Measurements from ENCODE around the gene AMN1.
"Not testable (repeated sequence)": the region's sequence is repeated elsewhere in the genome, so short reads cannot be mapped to it uniquely, and the experiment has no call there.

The AMN1 gene

DNA sequence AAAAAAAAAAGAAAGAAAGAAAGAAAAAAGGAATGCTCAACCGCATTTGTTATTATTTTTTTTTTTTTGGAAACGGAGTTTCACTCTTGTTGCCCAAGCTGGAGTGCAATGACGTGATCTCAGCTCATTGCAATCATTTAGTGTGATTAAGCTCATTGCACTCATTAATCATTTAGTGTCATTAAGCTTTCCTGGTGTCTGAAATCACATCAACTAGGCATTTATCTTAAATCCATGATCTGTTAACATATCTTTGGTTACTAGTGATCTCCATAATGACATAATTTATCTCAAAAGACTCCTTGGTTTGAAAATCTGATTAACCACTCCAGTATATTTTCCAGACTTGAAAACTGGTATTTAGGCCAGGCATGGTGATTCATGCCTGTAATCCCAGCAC, 43.0 kb downstream of the AMN1 start:
- Histone ChIP-seq H3K27me3 (no peaks in the 10 kb centered on the region), H3K27ac (peak overlapping the region in 10 of 11 experiments; percentile 61 to 81 (median 75); a peak in 16 of 22 replicates), H3K36me3 (peaks cover 34 to 60% (median 49%) of the 10 kb centered on the region in 11 experiments), H3K4me1 (peaks cover 17 to 26% (median 21%) of the 10 kb centered on the region in 10 experiments), H3K4me3 (0 out of 20 replicates have a peak overlapping the region, but pooled peaks of 1 of the 10 experiments have one; percentile 6), H3K9ac (no peak overlapping the region; a peak in 1 of 22 replicates), H3K4me2 (peak overlapping the region; percentile 41 to 81 (median 68); a peak in 15 of 22 replicates), H4K20me1 (no peaks in the 10 kb centered on the region), H3K9me3 (replicated peaks in 1 of 11) (peaks cover 39 to 80% (median 63%) of the 10 kb centered on the region in 11 experiments)
- no peak for TF ChIP-seq Cebpa-rat (IDR thresholded peaks at IDR 0.05)

DNA sequence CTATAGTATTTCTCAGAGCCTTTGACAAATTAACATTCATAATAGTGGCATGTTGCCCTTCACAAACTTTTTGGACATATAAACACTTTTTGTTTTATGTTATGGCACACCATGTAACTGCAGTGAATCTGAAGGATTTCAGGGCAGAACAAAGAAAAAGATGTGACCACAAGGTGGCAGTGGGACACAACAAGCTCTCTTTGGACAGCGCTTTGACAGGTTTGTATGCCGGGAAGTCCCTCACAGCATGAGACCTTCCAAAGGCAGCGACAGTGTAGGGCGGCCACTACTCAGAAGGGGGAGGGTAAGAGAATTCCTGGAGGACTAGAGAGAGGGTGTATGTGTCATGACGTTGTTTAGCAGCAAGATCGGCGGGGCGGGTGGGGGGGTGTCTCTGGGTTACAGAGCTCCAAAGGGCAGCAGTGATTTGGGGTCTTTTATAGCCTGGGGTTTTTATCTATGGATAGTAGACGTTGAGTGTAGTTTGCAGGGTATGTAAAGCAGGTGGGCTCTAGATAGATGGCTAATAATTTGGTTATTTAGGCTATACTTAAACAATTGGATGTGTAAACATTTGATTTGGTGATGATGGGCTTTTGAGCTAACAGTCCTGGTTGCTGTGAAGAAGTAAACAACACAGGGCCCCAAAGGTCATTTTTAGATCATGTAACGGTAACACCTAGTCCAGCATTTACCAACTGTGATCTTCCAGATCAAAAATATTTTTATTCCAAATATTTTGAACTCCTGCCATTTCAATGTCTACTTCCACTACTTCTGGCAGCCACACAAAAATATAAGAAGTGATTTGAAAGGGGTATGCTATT, 46.5 kb downstream of the AMN1 start:
- Histone ChIP-seq H3K9me3 (replicated peaks in 1 of 11) (peaks cover 39 to 48% (median 41%) of the 10 kb centered on the region in 11 experiments), H3K4me3 (peak overlapping the region in 1 of 10 experiments; percentile 12; a peak in 1 of 20 replicates), H3K4me2 (no peak overlapping the region), H3K36me3 (peaks cover 28 to 41% (median 33%) of the 10 kb centered on the region in 11 experiments), H3K27me3 (no peaks in the 10 kb centered on the region), H3K4me1 (peaks cover 14 to 20% (median 15%) of the 10 kb centered on the region in 10 experiments), H3K9ac (no peak overlapping the region), H3K27ac (peak overlapping the region in 6 of 11 experiments; percentile 5 to 52 (median 32); a peak in 8 of 22 replicates), H4K20me1 (no peaks in the 10 kb centered on the region)
- TF ChIP-seq Cebpa-rat (IDR thresholded peaks at IDR 0.05), result no peak

GRCh38 chr12:31672521-31672920, 56.3 kb downstream of the AMN1 start:
- Histone ChIP-seq H3K27me3 (no peaks in the 10 kb centered on the region), H3K9ac (no peak overlapping the region), H3K36me3 (peaks cover 11 to 38% (median 28%) of the 10 kb centered on the region in 11 experiments; a peak in 14 of 22 replicates), H3K4me3 (no peak overlapping the region), H4K20me1 (no peaks in the 10 kb centered on the region), H3K4me1 (no peaks in the 10 kb centered on the region), H3K4me2 (no peak overlapping the region), H3K27ac (no peak overlapping the region), H3K9me3 (replicated peaks in 1 of 11) (peaks cover 21 to 41% (median 28%) of the 10 kb centered on the region in 11 experiments)
- TF ChIP-seq Cebpa-rat (IDR thresholded peaks at IDR 0.05), result no peak

GRCh38 chr12:31669582-31669981, 59.2 kb downstream of the AMN1 start:
- H3K4me3 ChIP-seq, H3K9ac ChIP-seq, H3K27ac ChIP-seq, H3K4me1 ChIP-seq, H3K4me2 ChIP-seq, H4K20me1 ChIP-seq, H3K27me3 ChIP-seq: not testable (repeated sequence)
- Histone ChIP-seq H3K36me3 (peaks cover 11 to 35% (median 23%) of the 10 kb centered on the region in 11 experiments; a peak in 14 of 22 replicates), H3K9me3 (replicated peaks in 1 of 11) (peaks cover 43 to 59% (median 55%) of the 10 kb centered on the region in 11 experiments)

DNA sequence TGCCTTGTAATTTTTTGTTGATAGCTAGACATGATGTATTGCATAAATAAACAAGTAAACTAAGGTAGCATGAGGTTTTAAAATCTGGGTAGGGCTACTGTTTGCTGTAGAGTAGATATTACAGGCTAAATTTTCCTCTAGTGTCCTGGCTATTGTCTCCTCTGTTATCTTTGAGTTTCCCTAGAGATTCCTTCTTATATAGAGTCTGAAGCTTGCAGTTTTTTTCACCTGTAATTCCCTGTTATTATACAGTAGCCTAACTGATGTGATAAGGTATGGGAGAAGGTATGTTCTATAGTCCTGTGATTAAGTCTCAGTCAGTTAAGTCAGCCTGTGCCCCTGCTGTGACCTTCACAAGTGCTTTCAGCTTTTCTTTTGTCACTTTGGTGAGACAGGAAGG, 59.8 kb downstream of the AMN1 start:
- Histone ChIP-seq H4K20me1 (no peaks in the 10 kb centered on the region), H3K27ac (no peak overlapping the region), H3K36me3 (peaks cover 11 to 34% (median 19%) of the 10 kb centered on the region in 11 experiments; a peak in 14 of 22 replicates), H3K27me3 (no peaks in the 10 kb centered on the region), H3K4me2 (no peak overlapping the region), H3K9me3 (replicated peaks in 1 of 11) (peaks cover 43 to 59% (median 55%) of the 10 kb centered on the region in 11 experiments), H3K4me3 (no peak overlapping the region), H3K9ac (no peak overlapping the region), H3K4me1 (no peaks in the 10 kb centered on the region)
- TF ChIP-seq Cebpa-rat (IDR thresholded peaks at IDR 0.05), result no peak

GRCh38 chr12:31664038-31664437, 64.8 kb downstream of the AMN1 start:
- H4K20me1 ChIP-seq, result no peaks in the 10 kb centered on the region
- no peaks in the 10 kb centered on the region for H3K27me3 ChIP-seq
- no peak overlapping the region for H3K27ac ChIP-seq
- no peak overlapping the region for H3K4me3 ChIP-seq
- peaks cover 28 to 42% (median 39%) of the 10 kb centered on the region in 11 experiments for H3K9me3 ChIP-seq (replicated peaks in 1 of 11)
- H3K36me3 ChIP-seq, result peaks cover 0 to 9% (median 4%) of the 10 kb centered on the region in 11 experiments; a peak in 13 of 22 replicates
- no peak for TF ChIP-seq Cebpa-rat (IDR thresholded peaks at IDR 0.05)
- H3K9ac ChIP-seq, result no peak overlapping the region
- H3K4me1 ChIP-seq, result peaks cover 0 to 9% (median 6%) of the 10 kb centered on the region in 10 experiments; a peak in 12 of 20 replicates
- no peak overlapping the region for H3K4me2 ChIP-seq

DNA sequence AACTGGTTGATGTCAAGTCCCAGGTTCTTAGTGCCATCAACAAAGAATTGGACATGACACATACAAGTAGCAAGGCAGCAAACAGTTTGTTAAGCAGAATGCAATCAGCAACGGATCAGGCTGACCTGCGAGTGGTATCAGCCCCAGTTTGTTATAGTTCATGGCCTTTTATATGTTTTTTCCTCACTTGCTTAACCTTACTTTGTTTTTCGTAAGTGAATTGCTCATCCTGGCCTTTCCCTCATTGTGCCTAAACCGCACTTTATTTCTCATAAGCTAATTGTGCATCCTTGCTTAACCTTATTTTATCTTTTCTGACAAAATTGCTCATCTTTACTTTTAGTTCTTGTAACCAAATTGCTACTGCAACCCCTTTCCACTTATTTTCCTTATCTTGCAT, 65.2 kb downstream of the AMN1 start:
- Histone ChIP-seq H3K4me1 (peaks cover 1 to 11% (median 8%) of the 10 kb centered on the region in 10 experiments), H3K4me2 (no peak overlapping the region), H3K9me3 (replicated peaks in 1 of 11) (peaks cover 23 to 37% (median 34%) of the 10 kb centered on the region in 11 experiments), H3K4me3 (no peak overlapping the region), H3K36me3 (peaks cover 0 to 9% (median 2%) of the 10 kb centered on the region in 11 experiments; a peak in 5 of 22 replicates), H3K27ac (no peak overlapping the region), H3K9ac (no peak overlapping the region), H4K20me1 (no peaks in the 10 kb centered on the region), H3K27me3 (no peaks in the 10 kb centered on the region)
- TF ChIP-seq Cebpa-rat (IDR thresholded peaks at IDR 0.05), result no peak

DNA sequence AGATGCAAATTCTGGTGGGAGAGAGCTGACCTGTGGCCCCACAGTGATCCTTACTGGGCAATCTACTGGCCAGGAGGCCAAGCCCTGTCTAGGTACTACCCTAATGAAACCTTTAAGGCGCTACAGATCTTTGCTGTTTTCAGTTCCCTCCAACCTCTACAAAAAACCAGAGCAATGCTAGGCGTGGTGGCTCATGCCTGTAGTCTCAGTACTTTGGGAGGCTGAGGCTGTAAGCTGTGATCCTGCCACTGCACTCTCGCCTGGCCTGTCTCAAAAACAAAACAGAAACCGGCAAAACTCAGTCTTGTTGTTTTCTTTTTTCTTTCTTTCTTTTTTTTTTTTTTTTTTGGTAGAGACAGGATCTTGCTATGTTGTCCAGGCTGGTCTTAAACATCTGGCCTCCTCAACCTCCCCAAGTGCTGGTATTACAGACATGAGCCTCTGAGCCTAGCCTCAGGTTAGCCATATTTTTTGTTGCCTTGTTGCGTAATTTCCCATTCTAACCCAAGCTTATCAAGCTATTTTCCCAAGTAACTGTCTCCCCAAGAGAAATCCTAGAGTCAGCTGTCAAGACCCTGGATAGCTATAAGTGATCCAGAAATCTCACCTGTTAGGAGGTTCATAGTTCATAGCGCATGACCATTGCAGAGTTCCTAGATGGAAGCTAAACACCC, 66.5 kb downstream of the AMN1 start:
- no peak overlapping the region for H3K27ac ChIP-seq
- no peak overlapping the region for H3K4me2 ChIP-seq
- no peak overlapping the region for H3K4me3 ChIP-seq
- peak in 4 of 11 experiments; percentile 24 to 64 (median 34); a peak in 2 of 22 replicates for TF ChIP-seq Cebpa-rat (IDR thresholded peaks at IDR 0.05)
- H3K9me3 ChIP-seq (replicated peaks in 1 of 11), result peaks cover 19 to 25% (median 24%) of the 10 kb centered on the region in 11 experiments
- H3K9ac ChIP-seq, result no peak overlapping the region
- no peaks in the 10 kb centered on the region for H4K20me1 ChIP-seq
- peaks cover 0 to 9% (median 0%) of the 10 kb centered on the region in 11 experiments; a peak in 2 of 22 replicates for H3K36me3 ChIP-seq
- peaks cover 6 to 15% (median 13%) of the 10 kb centered on the region in 10 experiments for H3K4me1 ChIP-seq
- no peaks in the 10 kb centered on the region for H3K27me3 ChIP-seq
